ENCODE data around the gene SPATS2L.

DNA sequence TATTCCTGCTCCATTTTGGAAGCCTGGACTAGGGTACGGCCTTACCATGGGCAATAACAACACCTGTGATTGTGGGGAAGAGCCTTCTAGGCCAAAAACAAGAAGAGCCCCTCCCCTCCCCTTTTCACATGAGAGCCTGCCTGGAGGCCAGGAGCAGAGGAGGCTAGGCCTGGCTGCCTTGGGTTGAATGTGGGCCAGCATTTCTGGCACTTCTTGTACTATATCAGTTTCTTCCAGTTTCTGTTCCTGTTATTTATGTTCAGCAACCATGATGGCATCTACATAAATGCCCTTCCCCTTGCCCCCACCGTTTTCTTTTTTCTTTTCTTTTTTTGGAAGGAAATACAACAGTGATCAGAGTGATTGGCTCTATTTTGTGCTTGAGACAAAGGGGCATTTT is 145.0 kb downstream of the SPATS2L start:
- TF ChIP-seq, protein P1, sequence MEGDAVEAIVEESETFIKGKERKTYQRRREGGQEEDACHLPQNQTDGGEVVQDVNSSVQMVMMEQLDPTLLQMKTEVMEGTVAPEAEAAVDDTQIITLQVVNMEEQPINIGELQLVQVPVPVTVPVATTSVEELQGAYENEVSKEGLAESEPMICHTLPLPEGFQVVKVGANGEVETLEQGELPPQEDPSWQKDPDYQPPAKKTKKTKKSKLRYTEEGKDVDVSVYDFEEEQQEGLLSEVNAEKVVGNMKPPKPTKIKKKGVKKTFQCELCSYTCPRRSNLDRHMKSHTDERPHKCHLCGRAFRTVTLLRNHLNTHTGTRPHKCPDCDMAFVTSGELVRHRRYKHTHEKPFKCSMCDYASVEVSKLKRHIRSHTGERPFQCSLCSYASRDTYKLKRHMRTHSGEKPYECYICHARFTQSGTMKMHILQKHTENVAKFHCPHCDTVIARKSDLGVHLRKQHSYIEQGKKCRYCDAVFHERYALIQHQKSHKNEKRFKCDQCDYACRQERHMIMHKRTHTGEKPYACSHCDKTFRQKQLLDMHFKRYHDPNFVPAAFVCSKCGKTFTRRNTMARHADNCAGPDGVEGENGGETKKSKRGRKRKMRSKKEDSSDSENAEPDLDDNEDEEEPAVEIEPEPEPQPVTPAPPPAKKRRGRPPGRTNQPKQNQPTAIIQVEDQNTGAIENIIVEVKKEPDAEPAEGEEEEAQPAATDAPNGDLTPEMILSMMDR (IDR thresholded peaks at IDR 0.05; ENCODE audit: low read depth, low read length, poor library complexity, severe bottlenecking) = no peak
- no peak for TF ChIP-seq EZH2phosphoT487 (IDR thresholded peaks at IDR 0.05; ENCODE audit: borderline replicate concordance, low read length)
